K562 (cell line): ENCODE measurements around the gene SCAMP1. TPM values are rescaled to one million over a fixed set of nuclear protein-coding genes. Genes with fewer than 3 reads are reported as not detected.

Source experiments
- ATAC-seq: fragments of 200-7000 bp; cut with Tn5 transposase; 3 replicates; pipeline ENCODE4 v1.9.1; 2020; ENCODE audit warnings: moderate library complexity
- BruUV-seq: library from RNA; stranded (reverse); fragments of 400-500 nt; replicated peaks from 2 replicates; lab custom pipeline; 2021; lab: Mats Ljungman, UMichigan
- CTCF ChIA-PET: fragments of 300-600 bp; formaldehyde crosslinking; extraction: SDS; loops from one replicate; lab custom pipeline; 2021; ENCODE audit warnings: low intra/inter-chr PET ratio; lab: Yijun Ruan, JAX
- POLR2A ChIA-PET: fragments of 300-600, 350-650 bp; sonication (Branson Sonifier 250); formaldehyde crosslinking; extraction: SDS; loops from one replicate; lab custom pipeline; 2021; ENCODE audit warnings: antibody characterized with exemption, inconsistent platforms; lab: Yijun Ruan, JAX
- DNase-seq, 4 experiments: peaks; one replicate each; pipeline versions ENCODE4 v3.0.0 to v3.0.0-alpha.2; 2011 to 2018; ENCODE audit warnings: low spot score in 3 of 4, mixed read lengths in 3 of 4; ENCODE audit errors: extremely low read depth in 1 of 4
- FAIRE-seq: peaks from 2 replicates; lab custom pipeline; 2011; peaks lifted over from hg19 to GRCh38; lab: Jason Lieb, UNC
- H2AFZ ChIP-seq: 2 replicates; pipeline ENCODE4 v1.6.0; 2011; ENCODE audit warnings: low read depth, low read length, control low read depth, inconsistent platforms
- H3K27ac ChIP-seq: fragments of 200-600 bp; 3 replicates; pipeline ENCODE4 v1.8.0; 2011; ENCODE audit warnings: low read depth, mild to moderate bottlenecking, control low read depth, inconsistent platforms, low read length, moderate library complexity, mixed read lengths; ENCODE audit errors: extremely low read depth
- H3K27me3 ChIP-seq, 2 experiments: fragments of 300-600 bp in 1 of 2; 2 replicates in 1 of 2; 3 replicates in 1 of 2; pipeline versions ENCODE4 v1.6.0 to v1.8.0; 2011; ENCODE audit warnings: inconsistent platforms in 2 of 2, low read length in 2 of 2, mild to moderate bottlenecking in 1 of 2, mixed read lengths in 1 of 2, moderate library complexity in 1 of 2; ENCODE audit not compliant: control insufficient read depth in 2 of 2, insufficient read depth in 2 of 2
- H3K36me3 ChIP-seq: fragments of 300-600 bp; 3 replicates; pipeline ENCODE4 v1.8.0; 2011; ENCODE audit warnings: mild to moderate bottlenecking, low read length, inconsistent platforms; ENCODE audit not compliant: control insufficient read depth, insufficient read depth
- H3K4me1 ChIP-seq, 2 experiments: fragments of 200-600 bp in 1 of 2; replicated peaks in 1 of 2; 2 replicates in 1 of 2; 3 replicates in 1 of 2; pipeline versions ENCODE4 v1.5.1 to v1.8.0; 2011; ENCODE audit warnings: inconsistent platforms in 2 of 2, low read length in 2 of 2, mild to moderate bottlenecking in 1 of 2, mixed read lengths in 1 of 2, moderate library complexity in 1 of 2; ENCODE audit not compliant: control insufficient read depth in 2 of 2, insufficient read depth in 2 of 2
- H3K4me2 ChIP-seq: 2 replicates; pipeline ENCODE4 v1.6.1; 2011; ENCODE audit warnings: low read length, control low read depth, inconsistent platforms, mixed read lengths; ENCODE audit not compliant: insufficient read depth
- H3K4me3 ChIP-seq: fragments of 200-600 bp; sonication (generic), shearing (Covaris generic); 2 replicates; pipeline ENCODE4 v1.5.1; 2016; ENCODE audit warnings: control low read depth, inconsistent platforms
- H3K79me2 ChIP-seq: fragments of 200-600 bp; 3 replicates; pipeline ENCODE4 v1.8.0; 2011; ENCODE audit warnings: low read length, inconsistent platforms; ENCODE audit not compliant: control insufficient read depth, insufficient read depth
- H3K9ac ChIP-seq, 2 experiments: 2 replicates each; pipeline versions ENCODE4 v1.6.0 to v1.6.1; 2011; ENCODE audit warnings: low read depth in 2 of 2, low read length in 2 of 2, control low read depth in 1 of 2, inconsistent platforms in 1 of 2, mild to moderate bottlenecking in 1 of 2, mixed read lengths in 1 of 2; ENCODE audit not compliant: insufficient read depth in 1 of 2
- H3K9me1 ChIP-seq: one replicate; pipeline ENCODE4 v1.6.0; 2011; ENCODE audit warnings: inconsistent platforms, mild to moderate bottlenecking, low read length, moderate library complexity; ENCODE audit not compliant: control insufficient read depth, insufficient read depth
- H3K9me3 ChIP-seq: replicated peaks from 2 replicates; pipeline ENCODE4 v1.5.1; 2011; ENCODE audit warnings: low read depth, low read length, inconsistent platforms; ENCODE audit not compliant: control insufficient read depth, insufficient read depth
- H4K20me1 ChIP-seq: replicated peaks from 2 replicates; pipeline ENCODE4 v1.6.1; 2011; ENCODE audit warnings: low read length, inconsistent platforms, mixed read lengths; ENCODE audit not compliant: control insufficient read depth, insufficient read depth
- DIDO1 ChIP-seq: fragments of 450-650 bp; IDR thresholded peaks from 2 replicates; pipeline ENCODE4 v1.6.1; 2016; ENCODE audit warnings: low read depth, missing biosample characterization, missing genetic modification characterization
- ELF1 ChIP-seq: fragments of 200-800 bp; sonication (Bioruptor generic); IDR thresholded peaks from 2 replicates; pipeline ENCODE4 v1.6.1; 2016; ENCODE audit warnings: missing genetic modification characterization, missing compliant biosample characterization
- JUND ChIP-seq, 2 experiments: IDR thresholded peaks; 2 replicates in 1 of 2; 3 replicates in 1 of 2; pipeline ENCODE4 v1.6.1; 2011; ENCODE audit warnings: borderline replicate concordance in 2 of 2, low read depth in 2 of 2, low read length in 2 of 2, improper control_type of control experiment in 1 of 2, missing biosample characterization in 1 of 2, missing genetic modification characterization in 1 of 2, missing genetic modification reagents in 1 of 2
- NEUROD1 ChIP-seq: fragments of 150-350 bp; IDR thresholded peaks from 2 replicates; pipeline ENCODE4 v1.6.1; 2014; ENCODE audit warnings: borderline replicate concordance, low read length, low read depth; ENCODE audit not compliant: partially characterized antibody
- NONO ChIP-seq, 2 experiments: fragments of 200-400 bp in 1 of 2; fragments of 450-650 bp in 1 of 2; formaldehyde crosslinking in 1 of 2; IDR thresholded peaks; 2 replicates each; pipeline ENCODE4 v1.6.1; 2017; ENCODE audit warnings: low read depth in 2 of 2, mild to moderate bottlenecking in 2 of 2, moderate library complexity in 2 of 2, low read length in 1 of 2
- RCOR1 ChIP-seq, 2 experiments: IDR thresholded peaks; 2 replicates each; pipeline ENCODE4 v1.6.1; 2012; ENCODE audit warnings: low read depth in 2 of 2, low read length in 2 of 2, borderline replicate concordance in 1 of 2, improper control_type of control experiment in 1 of 2
- SMC3 ChIP-seq: conservative IDR thresholded peaks from 2 replicates; pipeline ENCODE4 v1.6.1; 2011; ENCODE audit warnings: low read depth, low read length, improper control_type of control experiment; ENCODE audit not compliant: insufficient read depth
- SREBF1 ChIP-seq: fragments of 150-350 bp; IDR thresholded peaks from 2 replicates; pipeline ENCODE4 v1.6.1; 2014; ENCODE audit warnings: antibody characterized with exemption, low read depth, low read length, borderline replicate concordance
- in situ Hi-C: fragments of 300-500 bp; cut with MboI; formaldehyde crosslinking; loops from 4 replicates; pipeline ENCODE4 v1.15.0; 2018; ENCODE audit warnings: inconsistent platforms, mixed read lengths
- intact Hi-C: fragments of 100-400 bp; cut with micrococcal nuclease; formaldehyde crosslinking; loops from 2 replicates; pipeline ENCODE4 v1.14.2; 2022
- polyA plus RNA-seq, 8 experiments: library from polyadenylated mRNA; depleted of rRNA in 4 of 8; stranded (reverse) in 5 of 8; unstranded in 3 of 8; fragments of >200 nt; fragmentation: Nextera tagmentation in 2 of 8; fragmentation: Illumina TruSeq in 1 of 8; extraction: Ambion mirVana in 2 of 8; extraction: Trizol in 1 of 8; gene quantifications; 2 replicates each; pipeline versions ENCODE4 v1.2.1 to v1.2.3, GENCODE V29; 2011 to 2014; ENCODE audit warnings: inconsistent platforms in 1 of 8, missing spikeins in 1 of 8
- total RNA-seq, 7 experiments: library from RNA; depleted of rRNA in 6 of 7; stranded (reverse); fragments of >200 nt in 6 of 7; fragmentation: Illumina TruSeq in 2 of 7; extraction: Trizol in 2 of 7; gene quantifications; 2 replicates each; pipeline versions ENCODE4 v1.2.1 to v1.2.3, GENCODE V29; 2011 to 2021; ENCODE audit warnings: low replicate concordance in 1 of 7
- TF ChIP-seq, protein P1 (sequence below): fragments of 450-650 bp; formaldehyde crosslinking; IDR thresholded peaks from 2 replicates; pipeline ENCODE4 v1.4.0; 2020; ENCODE audit warnings: mild to moderate bottlenecking, moderate library complexity
- TF ChIP-seq, protein P2 (sequence below): sonication (generic); formaldehyde crosslinking; IDR thresholded peaks from 2 replicates; pipeline ENCODE4 v1.8.0; 2022; ENCODE audit warnings: missing genetic modification reagents, mild to moderate bottlenecking, borderline replicate concordance
- TF ChIP-seq, protein P3 (sequence below): sonication (generic); formaldehyde crosslinking; IDR thresholded peaks from 2 replicates; pipeline ENCODE4 v1.8.1; 2022; ENCODE audit warnings: missing genetic modification reagents
- TF ChIP-seq, protein P4 (sequence below): IDR thresholded peaks from 2 replicates; pipeline ENCODE4 v1.6.1; 2011; ENCODE audit not compliant: insufficient read length; ENCODE audit errors: extremely low read depth

SCAMP1 gene
- total and polyA plus RNA-seq, 9 of the 15 experiments (the other 6 are each of a cell fraction or from before 2014, with no cell fraction given): 5.4 to 23.9 (median 13.8) TPM

DNA sequence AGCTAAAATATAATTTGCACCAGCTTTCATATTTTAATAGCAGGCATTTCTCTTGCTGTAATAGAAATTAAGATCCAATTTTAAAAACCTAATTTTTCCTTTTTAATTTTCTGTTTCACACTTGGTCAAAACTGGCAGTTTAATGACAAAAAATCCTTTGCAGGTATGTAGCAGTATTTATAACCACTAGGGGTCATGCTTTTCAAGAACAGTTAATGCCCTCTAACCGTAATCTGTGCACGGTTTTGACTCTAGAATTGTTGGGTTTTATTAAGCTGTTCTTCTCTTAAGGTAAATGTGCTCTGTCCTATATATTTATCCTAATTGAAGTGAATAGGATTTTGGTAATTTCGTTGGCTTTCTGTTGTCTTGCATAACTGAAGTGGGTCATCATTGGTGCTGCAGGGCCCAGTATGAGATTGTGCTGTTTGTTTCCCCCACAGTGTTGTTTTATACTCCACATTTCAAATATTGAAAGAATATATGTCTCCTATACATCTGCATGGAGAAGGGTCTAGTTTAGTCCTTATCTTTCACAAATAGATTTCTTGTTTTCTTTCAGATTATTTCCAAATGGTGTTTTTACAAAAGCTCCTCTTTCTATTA lies 107.4 kb downstream of the SCAMP1 start (continued):
- TF ChIP-seq RCOR1 (IDR thresholded peaks at IDR 0.05; ENCODE audit: borderline replicate concordance in 1 of 2, low read depth in 2 of 2, low read length in 2 of 2) (0 out of 4 replicates have a peak, but pooled peaks of 1 of the 2 experiments have one; percentile 6), ELF1 (tag) (no peak), SMC3 (peak; percentile 56), NONO (IDR thresholded peaks at IDR 0.05; ENCODE audit: low read depth in 2 of 2, low read length in 1 of 2) (no peak), JUND (IDR thresholded peaks at IDR 0.05; ENCODE audit: borderline replicate concordance, low read depth, low read length) (peak; percentile 6; the same call in 1 of the 2 replicates), JUND (tag; IDR thresholded peaks at IDR 0.05; ENCODE audit: borderline replicate concordance, low read depth, low read length) (no peak)
- TF ChIP-seq, protein P1, sequence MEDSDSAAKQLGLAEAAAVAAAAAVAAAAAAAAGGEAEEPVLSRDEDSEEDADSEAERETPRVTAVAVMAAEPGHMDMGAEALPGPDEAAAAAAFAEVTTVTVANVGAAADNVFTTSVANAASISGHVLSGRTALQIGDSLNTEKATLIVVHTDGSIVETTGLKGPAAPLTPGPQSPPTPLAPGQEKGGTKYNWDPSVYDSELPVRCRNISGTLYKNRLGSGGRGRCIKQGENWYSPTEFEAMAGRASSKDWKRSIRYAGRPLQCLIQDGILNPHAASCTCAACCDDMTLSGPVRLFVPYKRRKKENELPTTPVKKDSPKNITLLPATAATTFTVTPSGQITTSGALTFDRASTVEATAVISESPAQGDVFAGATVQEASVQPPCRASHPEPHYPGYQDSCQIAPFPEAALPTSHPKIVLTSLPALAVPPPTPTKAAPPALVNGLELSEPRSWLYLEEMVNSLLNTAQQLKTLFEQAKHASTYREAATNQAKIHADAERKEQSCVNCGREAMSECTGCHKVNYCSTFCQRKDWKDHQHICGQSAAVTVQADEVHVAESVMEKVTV (CRISPR knock-in tag): peak; percentile 38; the same call in 1 of the 2 replicates
- TF ChIP-seq, all 486 proteins: peak for 10

DNA sequence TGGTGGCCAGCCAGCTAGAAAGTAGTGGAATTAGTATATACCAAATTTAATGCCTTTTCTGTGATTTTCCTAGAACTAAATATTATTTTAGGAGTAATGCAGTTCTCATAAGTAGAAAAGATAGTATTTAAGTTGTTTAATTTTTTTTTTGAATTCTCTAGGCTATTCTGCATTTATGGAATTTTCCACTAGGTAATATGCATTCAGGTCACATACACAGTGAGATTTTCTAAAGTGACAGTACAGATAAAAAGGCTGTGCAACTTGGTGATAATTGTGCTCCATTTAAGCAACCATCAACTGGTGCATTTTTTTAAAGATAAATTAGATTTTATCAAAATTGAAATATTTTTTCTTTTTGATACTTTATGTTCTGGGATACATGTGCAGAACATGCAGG lies 111.5 kb downstream of the SCAMP1 start:
- ChIA-PET CTCF (interaction anchor here (0.6 kb wide), 1 partner anchor 285 kb away, joined by 4 read pairs; no protein-coding TSS in a partner anchor), POLR2A (interaction anchor here (0.6 kb wide), 1 partner anchor 128 kb away, joined by 3 read pairs; no protein-coding TSS in a partner anchor)
- Histone ChIP-seq H3K4me1 (peaks cover 0 to 23% of the 10 kb centered on the region in 2 experiments; a peak in 3 of 5 replicates), H3K27me3 (no peaks in the 10 kb centered on the region), H3K9me3 (no peaks in the 10 kb centered on the region), H3K9ac (no peak overlapping the region), H3K4me3 (no peak overlapping the region), H3K79me2 (no peaks in the 10 kb centered on the region), H4K20me1 (no peaks in the 10 kb centered on the region), H2AFZ (no peak overlapping the region), H3K9me1 (no peaks in the 10 kb centered on the region), H3K27ac (no peak overlapping the region), H3K4me2 (no peak overlapping the region), H3K36me3 (no peaks in the 10 kb centered on the region; the same call in 2 of the 3 replicates)
- DNase-seq (no peak), ATAC-seq (no peak), FAIRE-seq (no peak)
- intact Hi-C loops: loop anchor here (1.0 to 10.0 kb wide), 5 partner anchors 61 to 493 kb away; no protein-coding TSS in a partner anchor
- in situ Hi-C loops: no loop called here
- no TSS peak for BruUV-seq
- no peak for TF ChIP-seq SREBF1
- TF ChIP-seq NEUROD1: no peak
- TF ChIP-seq, protein P2, sequence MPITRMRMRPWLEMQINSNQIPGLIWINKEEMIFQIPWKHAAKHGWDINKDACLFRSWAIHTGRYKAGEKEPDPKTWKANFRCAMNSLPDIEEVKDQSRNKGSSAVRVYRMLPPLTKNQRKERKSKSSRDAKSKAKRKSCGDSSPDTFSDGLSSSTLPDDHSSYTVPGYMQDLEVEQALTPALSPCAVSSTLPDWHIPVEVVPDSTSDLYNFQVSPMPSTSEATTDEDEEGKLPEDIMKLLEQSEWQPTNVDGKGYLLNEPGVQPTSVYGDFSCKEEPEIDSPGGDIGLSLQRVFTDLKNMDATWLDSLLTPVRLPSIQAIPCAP (CRISPR knock-in tag): no peak
- TF ChIP-seq, protein P3, sequence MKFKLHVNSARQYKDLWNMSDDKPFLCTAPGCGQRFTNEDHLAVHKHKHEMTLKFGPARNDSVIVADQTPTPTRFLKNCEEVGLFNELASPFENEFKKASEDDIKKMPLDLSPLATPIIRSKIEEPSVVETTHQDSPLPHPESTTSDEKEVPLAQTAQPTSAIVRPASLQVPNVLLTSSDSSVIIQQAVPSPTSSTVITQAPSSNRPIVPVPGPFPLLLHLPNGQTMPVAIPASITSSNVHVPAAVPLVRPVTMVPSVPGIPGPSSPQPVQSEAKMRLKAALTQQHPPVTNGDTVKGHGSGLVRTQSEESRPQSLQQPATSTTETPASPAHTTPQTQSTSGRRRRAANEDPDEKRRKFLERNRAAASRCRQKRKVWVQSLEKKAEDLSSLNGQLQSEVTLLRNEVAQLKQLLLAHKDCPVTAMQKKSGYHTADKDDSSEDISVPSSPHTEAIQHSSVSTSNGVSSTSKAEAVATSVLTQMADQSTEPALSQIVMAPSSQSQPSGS (CRISPR knock-in tag): no peak
- no peak for TF ChIP-seq DIDO1 (tag)
- TF ChIP-seq, protein P4, sequence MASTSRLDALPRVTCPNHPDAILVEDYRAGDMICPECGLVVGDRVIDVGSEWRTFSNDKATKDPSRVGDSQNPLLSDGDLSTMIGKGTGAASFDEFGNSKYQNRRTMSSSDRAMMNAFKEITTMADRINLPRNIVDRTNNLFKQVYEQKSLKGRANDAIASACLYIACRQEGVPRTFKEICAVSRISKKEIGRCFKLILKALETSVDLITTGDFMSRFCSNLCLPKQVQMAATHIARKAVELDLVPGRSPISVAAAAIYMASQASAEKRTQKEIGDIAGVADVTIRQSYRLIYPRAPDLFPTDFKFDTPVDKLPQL: no peak
